ENCODE data around the gene RAET1G. TPM values are rescaled to one million over a fixed set of nuclear protein-coding genes. Genes with fewer than 3 reads are reported as not detected.
"Not testable (repeated sequence)": the region's sequence is repeated elsewhere in the genome, so short reads cannot be mapped to it uniquely, and the experiment has no call there.

RAET1G gene
- total RNA-seq, 8 experiments from 2014 or later: 0.18 to 5.2 (median 0.56) TPM; not detected in 5

DNA sequence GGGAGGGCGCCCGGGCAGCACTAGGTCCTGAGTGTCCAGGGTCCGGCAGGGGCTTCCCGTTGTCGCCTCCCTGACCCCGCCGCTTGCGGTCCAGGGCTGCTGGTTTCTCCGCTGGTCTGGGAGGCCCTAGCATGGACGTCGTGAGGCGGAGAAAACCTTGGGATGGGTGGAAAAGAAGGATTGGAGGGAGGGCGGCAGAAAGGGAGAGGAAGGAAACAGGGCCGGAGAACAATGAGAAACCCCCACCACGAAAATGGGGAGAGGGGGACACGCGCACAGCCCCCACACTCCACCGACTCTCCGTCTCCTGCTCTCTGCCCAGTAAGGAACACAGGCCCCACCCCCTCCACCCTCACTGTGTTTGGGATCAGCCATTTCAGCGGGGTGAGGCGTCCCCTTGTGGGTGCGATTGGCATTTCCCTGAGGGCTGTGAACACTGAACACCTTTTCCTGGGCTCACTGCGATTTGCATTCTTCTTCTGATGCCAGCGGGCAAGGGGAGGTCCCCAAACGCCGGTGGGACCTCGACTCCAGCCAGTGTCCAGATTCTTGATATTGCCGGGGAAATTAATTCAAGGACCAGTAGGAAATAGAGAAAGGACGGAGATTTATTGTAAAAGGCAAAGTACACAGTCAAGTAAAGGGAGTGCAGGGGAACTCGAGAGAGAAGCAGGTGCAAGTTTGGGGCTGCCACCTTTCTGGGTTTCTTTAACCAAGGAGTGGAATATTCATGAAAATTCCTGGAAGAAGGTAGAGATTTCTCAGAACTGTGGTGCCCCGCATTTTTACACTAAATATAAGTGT lies 3.3 kb upstream of the RAET1G start:
- peak; percentile 69 to 89 (median 85) for ATAC-seq (replicated peaks in 6 of 8)
- Histone ChIP-seq H3K4me3 (peak overlapping the region in 4 of 5 donors; percentile 8 to 24 (median 21)), H3K27ac (no peak overlapping the region), H3K4me1 (replicated peaks in 1 of 2) (peaks cover 3 to 5% of the 10 kb centered on the region in 2 donors)
- in situ Hi-C loops (cut with MboI; ENCODE audit: low pct_unique_long_range_greater_than_20kb in 2 of 9, low sequenced_read_pairs in 9 of 9, unreplicated experiment in 9 of 9): loop anchor here in 3 of 9 experiments (10.0 to 25.0 kb wide), 3 partner anchors 81 to 886 kb away; no protein-coding TSS in a partner anchor
- WGBS, 10 experiments: 0 to 20% (median 7%) methylated on average over 1 to 22 of the region's 31 CpGs; no CpG with 5 or more reads in 2 of the 10 experiments

DNA sequence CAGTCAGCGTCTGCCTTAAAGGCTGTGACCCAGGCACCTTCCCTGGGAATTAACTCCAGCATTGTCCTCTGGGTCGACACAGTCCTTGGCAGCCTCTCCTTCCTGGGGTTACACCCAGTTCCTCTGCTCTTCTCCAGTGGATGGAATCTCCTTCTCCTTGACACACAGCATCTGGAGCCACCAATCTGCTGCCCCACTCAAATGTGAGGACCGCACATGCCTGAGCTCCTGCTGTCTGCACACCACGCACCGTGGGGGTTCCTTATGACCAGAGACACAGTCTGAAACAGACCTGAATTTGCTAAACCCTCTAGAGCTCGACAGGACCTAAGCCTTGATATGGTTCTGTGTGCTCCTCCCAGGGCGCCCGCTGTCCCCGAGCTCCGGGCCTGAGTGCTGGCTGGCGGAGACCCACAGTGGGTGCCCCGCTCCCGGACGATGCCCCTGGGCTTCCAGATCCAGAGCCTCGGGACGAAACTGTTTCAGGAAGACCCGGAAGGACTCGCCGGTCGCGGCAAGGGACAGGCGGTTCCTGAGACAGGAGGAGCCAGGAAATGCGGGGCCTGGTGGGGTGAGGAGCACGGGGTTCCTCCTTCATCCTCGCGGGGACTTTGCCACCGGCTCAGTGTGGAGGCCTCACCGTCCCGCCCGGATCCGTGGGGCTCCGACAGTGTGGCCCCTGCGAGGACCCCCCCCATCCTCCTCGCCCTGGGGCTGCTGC lies 2.5 kb upstream of the RAET1G start:
- 0 to 40% (median 13%) methylated on average over 1 to 10 of the region's 34 CpGs; no CpG with 5 or more reads in 3 of the 10 experiments for WGBS, 10 experiments
- ATAC-seq (replicated peaks in 6 of 8): peak in 7 of 8 experiments; percentile 3 to 49 (median 35)
- in situ Hi-C loops (cut with MboI; ENCODE audit: low pct_unique_long_range_greater_than_20kb in 2 of 9, low sequenced_read_pairs in 9 of 9, unreplicated experiment in 9 of 9): loop anchor here in 3 of 9 experiments (10.0 to 25.0 kb wide), 3 partner anchors 81 to 887 kb away; no protein-coding TSS in a partner anchor
- Histone ChIP-seq H3K27ac (no peak overlapping the region), H3K4me3 (peak overlapping the region in 3 of 5 donors; percentile 18 to 24 (median 21)), H3K4me1 (replicated peaks in 1 of 2) (peaks cover 3 to 5% of the 10 kb centered on the region in 2 donors)

DNA sequence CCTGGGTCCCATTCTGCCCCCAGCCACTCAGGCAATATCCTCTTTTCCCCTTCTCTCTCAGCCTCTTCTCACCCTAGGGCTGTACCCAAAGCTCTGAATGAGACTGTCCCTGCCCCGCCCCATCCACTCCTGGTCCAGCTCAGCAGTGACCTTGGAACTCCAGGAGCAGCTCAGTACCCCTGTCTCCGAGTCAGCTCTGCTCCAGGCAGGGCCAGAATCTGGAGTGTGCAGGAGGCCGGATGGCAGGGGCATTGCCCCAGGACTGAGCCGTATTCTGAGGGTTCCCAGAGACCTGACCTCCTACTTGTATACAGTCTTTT lies 2.0 kb upstream of the RAET1G start:
- Histone ChIP-seq H3K4me1 (replicated peaks in 1 of 2) (peaks cover 3 to 5% of the 10 kb centered on the region in 2 donors), H3K27ac (no peak overlapping the region), H3K4me3 (no peak overlapping the region)
- 40 to 100% (median 57%) methylated on average over 1 to 3 of the region's 4 CpGs; no CpG with 5 or more reads in 5 of the 10 experiments for WGBS, 10 experiments
- in situ Hi-C loops (cut with MboI; ENCODE audit: low pct_unique_long_range_greater_than_20kb in 2 of 9, low sequenced_read_pairs in 9 of 9, unreplicated experiment in 9 of 9): loop anchor here in 3 of 9 experiments (10.0 to 25.0 kb wide), 3 partner anchors 80 to 887 kb away; no protein-coding TSS in a partner anchor
- no peak for ATAC-seq (replicated peaks in 6 of 8)

DNA sequence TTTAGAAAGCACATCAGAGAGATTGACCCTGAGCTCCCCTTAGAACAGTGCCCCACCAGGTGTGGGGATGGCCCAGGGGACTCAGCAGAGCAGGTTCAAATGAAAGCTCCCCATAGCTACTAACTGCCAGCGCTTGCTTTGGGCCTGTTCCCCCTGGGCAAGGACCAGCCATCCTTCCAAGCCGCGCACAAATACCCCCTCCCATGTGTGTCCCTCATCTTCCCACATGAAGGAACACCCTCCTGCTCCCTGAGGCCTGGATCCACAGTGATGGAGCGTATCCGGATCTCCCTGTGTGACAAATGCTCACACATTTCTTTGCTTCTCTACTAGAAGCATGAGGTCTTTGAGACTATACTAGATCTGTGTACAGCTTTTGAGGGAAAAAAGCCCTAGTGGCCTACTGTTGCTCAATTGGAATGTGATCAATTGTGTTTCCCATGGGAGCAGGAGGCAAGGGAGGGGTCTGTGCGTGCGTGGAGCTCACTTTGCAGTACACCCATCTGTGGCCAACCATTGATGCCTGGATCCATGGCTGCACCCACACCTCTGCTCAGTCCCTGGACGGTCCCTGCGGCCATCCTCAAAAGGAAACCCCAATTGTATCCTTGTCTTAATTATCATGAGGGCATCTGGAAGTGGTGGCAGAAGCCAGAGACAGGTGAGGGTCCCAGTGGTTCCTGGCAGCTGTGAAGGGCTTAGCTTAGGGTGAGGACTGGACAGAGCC lies 1.4 kb upstream of the RAET1G start:
- no peak for ATAC-seq (replicated peaks in 6 of 8)
- Histone ChIP-seq H3K27ac (no peak overlapping the region), H3K4me1 (replicated peaks in 1 of 2) (peaks cover 3 to 5% of the 10 kb centered on the region in 2 donors), H3K4me3 (no peak overlapping the region)
- in situ Hi-C loops (cut with MboI; ENCODE audit: low pct_unique_long_range_greater_than_20kb in 2 of 9, low sequenced_read_pairs in 9 of 9, unreplicated experiment in 9 of 9): loop anchor here in 2 of 9 experiments (10.0 kb wide), 2 partner anchors 80 to 90 kb away; no protein-coding TSS in a partner anchor
- 39 to 100% (median 57%) methylated on average over 2 to 7 of the region's 9 CpGs; no CpG with 5 or more reads in 3 of the 10 experiments for WGBS, 10 experiments

DNA sequence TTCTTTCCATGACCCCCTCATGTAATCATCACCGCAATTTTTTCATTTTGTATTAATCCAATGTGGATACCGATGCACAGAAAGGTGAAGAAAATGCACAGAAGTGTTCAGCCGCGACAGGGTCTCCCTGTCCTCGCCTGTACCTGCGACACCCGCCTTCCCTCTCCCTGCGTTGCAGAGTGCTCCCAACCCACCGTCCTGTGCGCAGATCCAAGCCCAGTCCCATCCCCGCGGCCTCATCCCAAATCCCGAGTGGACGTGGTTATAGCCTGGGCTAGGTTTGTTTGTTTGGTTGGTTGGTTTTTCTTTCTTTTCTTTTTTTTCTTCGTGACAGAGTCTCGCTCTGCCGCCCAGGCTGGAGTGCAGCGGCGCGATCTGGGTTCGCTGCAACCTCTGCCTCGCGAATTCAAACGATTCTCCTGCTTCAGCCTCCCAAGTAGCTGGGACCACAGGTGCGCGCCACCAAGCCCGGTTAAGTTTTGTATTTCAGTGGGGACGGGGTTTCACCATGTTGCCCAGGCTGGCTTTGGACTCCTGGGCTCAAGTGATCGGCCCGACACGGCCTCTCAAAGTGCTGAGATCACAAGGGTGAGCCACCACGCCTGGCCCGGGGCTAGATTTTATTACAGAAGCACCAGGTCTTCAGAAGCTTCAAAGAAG lies 536 bp upstream of the RAET1G start:
- in situ Hi-C loops (cut with MboI; ENCODE audit: low pct_unique_long_range_greater_than_20kb in 2 of 9, low sequenced_read_pairs in 9 of 9, unreplicated experiment in 9 of 9): loop anchor here in 2 of 9 experiments (10.0 kb wide), 2 partner anchors 79 to 89 kb away; no protein-coding TSS in a partner anchor
- Histone ChIP-seq H3K4me3 (peak overlapping the region in 3 of 5 donors; percentile 30 to 32 (median 30)), H3K27ac (no peak overlapping the region), H3K4me1 (replicated peaks in 1 of 2) (peaks cover 3 to 5% of the 10 kb centered on the region in 2 donors)
- peak in 3 of 8 experiments; percentile 4 to 24 (median 7) for ATAC-seq (replicated peaks in 6 of 8)
- 0 to 80% (median 14%) methylated on average over 1 to 30 of the region's 33 CpGs; no CpG with 5 or more reads in 1 of the 10 experiments for WGBS, 10 experiments

DNA sequence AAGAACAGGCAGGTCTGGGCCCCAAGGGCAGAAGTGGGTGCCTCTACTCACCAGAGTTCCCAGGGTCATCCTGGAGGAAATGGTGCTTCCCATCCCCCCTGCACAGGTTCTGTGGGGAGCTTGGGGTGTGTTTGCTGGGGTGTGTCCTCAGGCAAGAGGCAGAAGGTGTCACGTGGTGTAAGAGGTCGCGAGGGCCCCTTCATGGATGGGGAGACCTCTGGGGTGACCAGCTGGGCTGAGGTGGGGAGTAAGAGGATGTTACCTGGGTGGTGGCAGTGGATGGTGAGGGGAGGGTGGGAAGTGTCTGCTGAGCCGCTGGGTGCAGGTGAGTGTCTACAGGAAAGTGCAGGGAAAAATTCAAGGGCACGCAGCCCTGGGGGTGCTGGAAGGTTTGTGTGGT lies 830 bp downstream of the RAET1G start:
- not testable (repeated sequence) for H3K27ac ChIP-seq; H3K4me1 ChIP-seq (replicated peaks in 1 of 2); H3K4me3 ChIP-seq; ATAC-seq (replicated peaks in 6 of 8)
- in situ Hi-C loops (cut with MboI; ENCODE audit: low pct_unique_long_range_greater_than_20kb in 2 of 9, low sequenced_read_pairs in 9 of 9, unreplicated experiment in 9 of 9): loop anchor here in 2 of 9 experiments (10.0 kb wide), 2 partner anchors 77 to 87 kb away; no protein-coding TSS in a partner anchor
- WGBS, 10 experiments: 0 to 60% (median 19%) methylated on average over 1 to 3 of the region's 5 CpGs; no CpG with 5 or more reads in 7 of the 10 experiments

DNA sequence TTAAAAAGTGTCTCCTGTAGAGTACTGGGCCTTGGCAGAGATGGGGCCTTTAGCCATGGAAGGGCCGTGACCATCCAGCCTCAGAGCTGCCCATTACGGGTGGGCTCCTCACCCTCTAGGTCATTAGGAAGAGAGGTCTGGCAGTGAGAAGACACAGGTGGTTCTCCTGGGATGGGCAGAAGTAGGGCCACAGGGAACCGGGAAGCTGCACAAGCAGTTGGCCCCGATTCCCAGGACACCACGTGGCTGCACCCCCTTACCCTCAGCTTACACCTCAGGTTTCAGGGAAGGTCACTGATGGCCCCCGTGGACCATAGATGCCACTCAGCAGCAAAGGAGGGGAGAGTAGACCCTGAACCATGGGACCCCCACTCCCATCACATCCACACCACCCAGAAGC lies 1.6 kb downstream of the RAET1G start:
- WGBS, 10 experiments: 47 to 80% (median 67%) methylated on average over 1 to 3 of the region's 6 CpGs; no CpG with 5 or more reads in 5 of the 10 experiments
- H3K4me3 ChIP-seq: no peak overlapping the region
- in situ Hi-C loops (cut with MboI; ENCODE audit: low pct_unique_long_range_greater_than_20kb in 2 of 9, low sequenced_read_pairs in 9 of 9, unreplicated experiment in 9 of 9): loop anchor here in 2 of 9 experiments (10.0 kb wide), 2 partner anchors 77 to 87 kb away; no protein-coding TSS in a partner anchor
- H3K27ac ChIP-seq: no peak overlapping the region
- peaks cover 3 to 5% of the 10 kb centered on the region in 2 donors for H3K4me1 ChIP-seq (replicated peaks in 1 of 2)
- ATAC-seq (replicated peaks in 6 of 8): no peak

DNA sequence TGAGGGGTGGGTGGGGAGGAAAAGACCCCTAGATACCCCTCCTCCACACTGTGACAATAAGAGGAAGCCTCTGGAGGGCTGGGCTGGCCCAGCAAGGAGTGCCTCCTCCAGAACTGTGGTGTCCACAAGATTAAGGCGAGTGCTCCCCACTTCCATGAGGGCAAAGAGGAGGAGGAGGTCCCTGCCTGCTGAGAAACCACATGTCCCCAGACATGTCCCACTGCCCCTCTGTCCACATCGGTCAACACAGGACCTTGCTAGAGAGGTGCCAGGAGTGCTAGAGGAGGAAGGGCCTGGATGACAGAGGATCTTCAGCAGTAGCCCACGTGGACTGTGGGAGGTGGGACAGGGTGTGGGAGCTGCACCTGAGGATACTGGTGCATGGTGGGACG lies 3.1 kb downstream of the RAET1G start:
- in situ Hi-C loops (cut with MboI; ENCODE audit: low pct_unique_long_range_greater_than_20kb in 2 of 9, low sequenced_read_pairs in 9 of 9, unreplicated experiment in 9 of 9): loop anchor here in 2 of 9 experiments (10.0 kb wide), 2 partner anchors 75 to 85 kb away; no protein-coding TSS in a partner anchor
- H3K27ac ChIP-seq: no peak overlapping the region
- 23 to 71% (median 48%) methylated on average over 1 to 3 of the region's 4 CpGs; no CpG with 5 or more reads in 6 of the 10 experiments for WGBS, 10 experiments
- no peak overlapping the region for H3K4me3 ChIP-seq
- H3K4me1 ChIP-seq (replicated peaks in 1 of 2): peaks cover 3 to 5% of the 10 kb centered on the region in 2 donors
- ATAC-seq (replicated peaks in 6 of 8): no peak

DNA sequence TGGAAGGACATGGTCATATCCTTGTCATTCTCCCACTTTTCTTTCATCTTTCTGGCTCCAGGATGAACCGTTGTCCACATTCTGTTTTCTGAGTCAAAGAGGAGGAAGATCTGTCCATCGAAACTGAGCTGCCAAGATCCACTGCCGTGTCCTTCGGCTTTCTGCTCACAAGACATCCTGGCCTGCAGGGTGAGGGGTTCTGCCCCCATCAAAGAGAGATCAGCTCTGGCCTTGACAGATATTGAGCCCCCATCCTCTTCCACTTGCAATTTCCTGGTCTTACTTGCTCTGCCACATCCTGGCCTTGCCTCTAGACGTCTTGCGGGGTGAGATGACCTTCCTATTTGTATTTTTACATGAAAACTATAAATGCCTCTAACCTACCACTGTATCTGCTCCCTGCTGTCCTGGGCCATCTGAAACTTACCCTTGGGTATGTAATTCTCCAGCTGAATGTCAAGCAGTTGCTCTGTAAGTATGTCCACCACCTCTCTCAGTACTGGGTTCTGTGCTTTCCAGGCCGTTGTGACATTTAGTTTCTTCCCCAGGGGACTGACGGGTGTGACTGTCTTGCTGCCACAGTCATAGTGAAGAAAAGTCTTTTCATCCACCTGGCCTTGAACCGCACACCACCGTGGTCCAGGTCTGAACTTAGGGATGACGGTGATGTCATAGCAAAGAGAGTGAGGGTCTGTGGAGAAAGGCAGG lies 3.6 kb downstream of the RAET1G start:
- in situ Hi-C loops (cut with MboI; ENCODE audit: low pct_unique_long_range_greater_than_20kb in 2 of 9, low sequenced_read_pairs in 9 of 9, unreplicated experiment in 9 of 9); H3K4me3 ChIP-seq; ATAC-seq (replicated peaks in 6 of 8); H3K27ac ChIP-seq; H3K4me1 ChIP-seq (replicated peaks in 1 of 2): not testable (repeated sequence)
- 60 to 90% (median 80%) methylated on average over 1 to 4 of the region's 11 CpGs; no CpG with 5 or more reads in 3 of the 10 experiments for WGBS, 10 experiments

DNA sequence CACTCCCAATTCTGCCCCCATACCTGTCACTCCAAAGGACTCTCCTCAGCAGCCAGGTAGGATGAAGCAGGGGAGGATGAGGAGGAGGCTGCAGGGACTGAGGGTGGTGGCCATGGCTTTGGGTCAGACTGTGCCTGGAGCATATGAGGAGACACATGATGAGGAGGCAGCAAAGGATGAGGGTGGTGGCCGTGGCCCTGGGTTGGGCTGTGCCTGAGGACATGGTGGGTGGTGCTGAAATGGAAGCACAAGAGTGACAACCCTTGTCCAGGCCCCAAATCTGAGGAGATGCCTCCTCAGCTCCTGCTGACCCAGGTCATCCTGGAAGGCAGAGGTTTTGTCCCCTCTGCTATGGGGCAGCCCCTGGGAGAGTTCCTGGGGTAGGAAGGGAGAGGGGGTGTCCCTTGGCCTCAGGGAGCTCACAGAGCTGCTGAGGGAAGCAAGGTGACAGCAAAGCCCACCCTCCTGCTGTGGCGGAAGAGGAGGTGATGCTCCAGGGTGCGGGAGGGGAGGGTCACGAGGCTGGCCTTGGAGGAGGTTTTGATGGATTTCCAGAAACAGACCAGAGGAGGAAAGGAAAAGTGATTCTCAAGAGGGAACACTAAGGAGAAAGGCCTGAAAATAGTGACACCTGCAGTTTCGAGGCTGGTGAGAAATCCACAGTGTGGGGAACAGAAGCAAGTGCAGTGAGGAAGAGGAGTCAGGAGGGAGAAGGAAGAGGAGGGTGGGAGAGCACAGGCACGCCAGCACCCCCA lies 4.6 kb downstream of the RAET1G start:
- 30 to 100% (median 54%) methylated on average over 1 to 6 of the region's 6 CpGs; no CpG with 5 or more reads in 4 of the 10 experiments for WGBS, 10 experiments
- no peak for ATAC-seq (replicated peaks in 6 of 8)
- Histone ChIP-seq H3K4me1 (replicated peaks in 1 of 2) (peaks cover under 1 to 2% of the 10 kb centered on the region in 2 donors), H3K4me3 (no peak overlapping the region), H3K27ac (no peak overlapping the region)
- in situ Hi-C loops (cut with MboI; ENCODE audit: low pct_unique_long_range_greater_than_20kb in 2 of 9, low sequenced_read_pairs in 9 of 9, unreplicated experiment in 9 of 9): no loop called here

DNA sequence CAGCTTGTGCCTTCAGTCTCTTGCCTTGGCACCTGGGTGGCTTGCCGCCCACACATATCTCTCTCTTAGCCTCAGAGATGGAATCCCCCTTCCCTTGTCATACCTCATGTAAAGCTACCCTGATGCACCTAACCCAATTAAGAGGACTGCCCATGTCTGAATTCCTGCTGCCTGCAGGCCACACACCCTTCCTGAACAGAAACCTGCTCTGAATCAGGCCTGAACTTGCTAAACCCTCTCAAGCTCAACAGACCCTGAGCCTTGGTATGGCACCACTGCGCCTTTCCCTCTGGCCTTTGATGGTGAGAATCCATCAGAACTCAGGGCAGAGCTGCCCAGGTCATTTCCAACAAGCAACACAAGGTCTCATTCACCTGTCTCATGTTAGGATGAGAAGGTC lies 5.2 kb downstream of the RAET1G start:
- H3K27ac ChIP-seq: no peak overlapping the region
- H3K4me3 ChIP-seq: no peak overlapping the region
- no peaks in the 10 kb centered on the region for H3K4me1 ChIP-seq (replicated peaks in 1 of 2)
- WGBS, 10 experiments: 62 to 100% (median 93%) methylated on average over 1 to 2 of the region's 2 CpGs; no CpG with 5 or more reads in 4 of the 10 experiments
- no peak for ATAC-seq (replicated peaks in 6 of 8)
- in situ Hi-C loops (cut with MboI; ENCODE audit: low pct_unique_long_range_greater_than_20kb in 2 of 9, low sequenced_read_pairs in 9 of 9, unreplicated experiment in 9 of 9): no loop called here
